Dendritic cell treated with granulocyte-macrophage colony-stimulating factor and Interleukin-4, amounts not matched to agents 40 ng/mL and 50 ng/mL, for 4 days (primary cell): ENCODE results near the gene NPY5R.

Experiments
- H3K27ac Mint-ChIP-seq: one replicate; pipeline ENCODE4 v1.8.0; 2022; ENCODE audit warnings: mild to moderate bottlenecking, mixed read lengths
- H3K27me3 Mint-ChIP-seq: one replicate; pipeline ENCODE4 v1.8.0; 2022; ENCODE audit warnings: mild to moderate bottlenecking, mixed read lengths
- H3K36me3 Mint-ChIP-seq: one replicate; pipeline ENCODE4 v1.8.0; 2022; ENCODE audit warnings: low read depth, mixed read lengths
- H3K4me1 Mint-ChIP-seq: one replicate; pipeline ENCODE4 v1.8.0; 2022; ENCODE audit warnings: low read depth, mixed read lengths
- H3K4me3 Mint-ChIP-seq: one replicate; pipeline ENCODE4 v1.8.0; 2022; ENCODE audit warnings: mild to moderate bottlenecking, moderate library complexity, mixed read lengths
- H3K9me3 Mint-ChIP-seq: one replicate; pipeline ENCODE4 v1.8.0; 2022; ENCODE audit warnings: mixed read lengths
- intact Hi-C: fragments of 100-400 bp; cut with micrococcal nuclease; formaldehyde crosslinking; loops from one replicate; pipeline ENCODE4 v1.15.0; 2022

Gene NPY5R

DNA sequence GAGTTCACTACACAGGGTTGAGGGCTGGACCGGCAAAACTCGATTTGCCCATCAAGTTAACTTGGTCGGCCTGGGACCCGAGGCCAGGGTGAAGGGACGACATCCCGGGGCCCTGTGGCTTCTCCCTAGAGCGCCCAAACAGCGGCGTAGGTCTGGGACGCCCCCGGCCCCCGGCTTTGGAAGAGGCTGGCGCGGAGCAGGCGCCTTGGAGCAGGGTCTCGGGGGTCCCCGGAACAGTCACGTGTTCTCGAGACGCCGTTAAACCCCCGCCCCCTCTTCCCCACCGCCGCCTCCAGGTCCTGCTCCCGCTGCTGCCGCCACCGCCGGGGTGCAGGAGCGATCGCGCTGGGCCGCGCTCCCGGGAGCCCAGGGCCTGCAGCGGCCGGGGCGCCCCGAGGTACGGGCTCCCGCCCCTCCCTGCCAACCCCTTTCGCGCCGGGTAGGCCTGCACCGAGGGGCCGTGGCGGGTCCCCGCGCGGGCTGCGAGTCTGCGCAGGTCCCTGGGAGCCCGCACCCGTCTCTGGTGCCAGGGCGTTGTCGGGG, at the start of gene NPY5R:
Gene NPY5R (plus strand): TSS at position 289 of the 543 bp plus-strand sequence. CDS start 6,382 bp downstream, outside the sequence.
- Mint-ChIP-seq H3K27me3 (peaks cover 37% of the 10 kb centered on the region), H3K36me3 (no peaks in the 10 kb centered on the region), H3K9me3 (no peaks in the 10 kb centered on the region), H3K4me3 (no peak within 1 kb of the TSS), H3K4me1 (no peaks in the 10 kb centered on the region), H3K27ac (no peak within 1 kb of the TSS)
- intact Hi-C loops = no loop called here

GRCh38 chr4:163295138-163295537, 48.6 kb upstream of the NPY5R start:
- Mint-ChIP-seq H3K4me1 (no peaks in the 10 kb centered on the region), H3K4me3 (no peak overlapping the region), H3K27ac (no peak overlapping the region), H3K36me3 (no peaks in the 10 kb centered on the region), H3K9me3 (no peaks in the 10 kb centered on the region), H3K27me3 (no peaks in the 10 kb centered on the region)
- intact Hi-C loops = no loop called here

GRCh38 chr4:163300445-163300844, 43.2 kb upstream of the NPY5R start:
- H3K27ac Mint-ChIP-seq = no peak overlapping the region
- H3K4me1 Mint-ChIP-seq = no peaks in the 10 kb centered on the region
- no peaks in the 10 kb centered on the region for H3K36me3 Mint-ChIP-seq
- H3K27me3 Mint-ChIP-seq = no peaks in the 10 kb centered on the region
- no peaks in the 10 kb centered on the region for H3K9me3 Mint-ChIP-seq
- H3K4me3 Mint-ChIP-seq = no peak overlapping the region
- intact Hi-C loops = no loop called here

DNA sequence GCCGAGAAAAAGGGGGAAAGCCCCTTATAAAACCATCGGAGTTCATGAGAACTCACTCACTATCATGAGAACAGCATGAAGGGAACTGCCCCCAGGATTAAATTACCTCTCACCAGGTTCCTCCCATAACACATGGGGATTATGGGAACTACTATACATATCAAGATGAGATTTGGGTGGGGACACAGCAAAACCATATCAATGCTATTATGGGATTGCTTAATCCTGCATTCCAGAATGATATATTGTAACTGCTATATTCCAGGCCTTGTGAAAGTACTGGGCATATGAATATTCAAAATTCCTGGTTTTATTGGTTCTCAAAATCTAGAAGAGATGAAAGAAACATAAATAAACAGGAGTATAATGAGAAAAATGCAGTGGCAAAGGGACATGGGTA, 40.6 kb upstream of the NPY5R start:
- intact Hi-C loops = no loop called here
- no peaks in the 10 kb centered on the region for H3K36me3 Mint-ChIP-seq
- H3K27ac Mint-ChIP-seq = no peak overlapping the region
- H3K4me1 Mint-ChIP-seq = no peaks in the 10 kb centered on the region
- no peaks in the 10 kb centered on the region for H3K9me3 Mint-ChIP-seq
- no peaks in the 10 kb centered on the region for H3K27me3 Mint-ChIP-seq
- no peak overlapping the region for H3K4me3 Mint-ChIP-seq

- no peaks in the 10 kb centered on the region for H3K9me3 Mint-ChIP-seq
- no peaks in the 10 kb centered on the region for H3K27me3 Mint-ChIP-seq
- no peak overlapping the region for H3K27ac Mint-ChIP-seq
- H3K4me3 Mint-ChIP-seq = no peak overlapping the region
- no peaks in the 10 kb centered on the region for H3K4me1 Mint-ChIP-seq
- no peaks in the 10 kb centered on the region for H3K36me3 Mint-ChIP-seq
- intact Hi-C loops = no loop called here
These were observed 34.2 kb upstream of the NPY5R start for GRCh38 chr4:163309466-163309865.

DNA sequence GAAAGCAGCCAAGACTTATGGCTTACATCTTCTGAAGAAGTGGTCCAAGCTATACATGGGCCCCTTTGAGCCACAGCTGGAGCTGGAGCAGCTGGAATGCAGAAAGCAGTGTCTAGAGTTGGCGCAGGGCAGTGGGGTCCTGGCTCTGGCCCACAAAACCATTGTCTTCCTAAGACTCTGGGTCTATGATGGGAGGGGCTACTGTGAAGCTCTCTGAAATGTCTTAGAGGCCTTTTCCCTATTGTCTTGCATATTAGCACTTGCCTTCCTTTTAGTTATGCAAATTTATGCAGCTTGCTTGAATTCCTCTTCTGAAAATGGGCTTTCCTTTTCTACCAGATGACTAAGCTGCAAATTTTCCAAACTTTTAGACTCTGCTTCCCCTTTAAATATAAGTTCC, 26.6 kb upstream of the NPY5R start:
- H3K4me1 Mint-ChIP-seq = no peaks in the 10 kb centered on the region
- H3K9me3 Mint-ChIP-seq = peaks cover 24% of the 10 kb centered on the region
- H3K36me3 Mint-ChIP-seq = no peaks in the 10 kb centered on the region
- no peaks in the 10 kb centered on the region for H3K27me3 Mint-ChIP-seq
- intact Hi-C loops = no loop called here
- no peak overlapping the region for H3K4me3 Mint-ChIP-seq
- no peak overlapping the region for H3K27ac Mint-ChIP-seq

- H3K27ac Mint-ChIP-seq = no peak overlapping the region
- H3K9me3 Mint-ChIP-seq = no peaks in the 10 kb centered on the region
- peaks cover 47% of the 10 kb centered on the region for H3K27me3 Mint-ChIP-seq
- intact Hi-C loops = no loop called here
- no peaks in the 10 kb centered on the region for H3K36me3 Mint-ChIP-seq
- peaks cover 9% of the 10 kb centered on the region for H3K4me1 Mint-ChIP-seq
- no peak overlapping the region for H3K4me3 Mint-ChIP-seq
These were observed 12.6 kb upstream of the NPY5R start for GRCh38 chr4:163330916-163331628.

GRCh38 chr4:163331629-163332376, 11.9 kb upstream of the NPY5R start:
- Mint-ChIP-seq H3K27me3 (peaks cover 51% of the 10 kb centered on the region), H3K4me3 (no peak overlapping the region), H3K27ac (no peak overlapping the region), H3K36me3 (no peaks in the 10 kb centered on the region), H3K4me1 (peaks cover 9% of the 10 kb centered on the region), H3K9me3 (no peaks in the 10 kb centered on the region)
- intact Hi-C loops = no loop called here

DNA sequence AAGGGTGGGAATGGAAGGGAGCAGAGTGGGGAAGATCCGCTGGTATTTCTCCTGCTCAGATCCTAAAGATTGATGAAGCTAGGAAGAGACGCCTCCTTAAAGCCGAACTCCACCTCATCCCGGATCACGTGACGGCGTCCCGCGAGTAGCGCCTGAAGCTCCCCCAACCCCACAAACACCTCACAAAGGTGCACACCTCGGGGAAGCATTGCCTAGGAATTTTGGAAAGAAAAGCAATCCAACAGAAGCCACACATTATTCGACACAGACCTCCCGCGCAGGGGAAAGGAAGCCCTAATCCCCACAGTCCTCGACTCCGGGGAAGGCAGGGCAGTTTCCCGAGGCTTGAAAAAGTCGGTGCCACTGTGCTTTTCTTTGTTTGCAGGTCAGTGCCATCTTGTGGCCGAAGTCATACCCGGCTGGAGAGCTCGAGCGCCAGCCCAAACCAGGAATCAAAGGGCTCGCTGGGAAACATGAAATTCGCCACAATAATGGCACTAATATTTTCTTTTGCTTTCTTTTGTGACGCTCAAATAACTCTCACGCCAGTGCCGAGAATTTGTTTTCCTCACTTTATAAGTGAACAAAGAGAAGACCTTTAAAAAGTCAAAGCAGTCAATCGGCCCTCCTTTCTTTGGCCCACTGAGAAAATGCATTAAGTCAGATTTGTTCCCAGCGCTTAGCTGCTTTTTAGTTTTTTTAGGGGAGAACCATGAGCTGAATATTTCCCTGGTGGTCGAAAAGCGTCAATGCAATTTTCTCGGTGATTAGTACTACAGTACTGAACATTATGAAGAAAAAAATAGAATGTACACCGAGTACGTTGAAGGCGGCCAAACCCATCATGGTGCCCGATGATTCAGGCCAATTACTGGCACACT, 10.9 kb upstream of the NPY5R start, which contains the start of gene NPY1R:
Gene NPY1R (minus strand): TSS at position 71 of the 881 bp plus-strand sequence. CDS start 6,042 bp downstream, outside the sequence.
- no peaks in the 10 kb centered on the region for H3K9me3 Mint-ChIP-seq
- intact Hi-C loops = no loop called here
- H3K4me3 Mint-ChIP-seq = peak within 1 kb of the TSS; percentile 66
- H3K4me1 Mint-ChIP-seq = peaks cover 9% of the 10 kb centered on the region
- H3K27me3 Mint-ChIP-seq = peaks cover 53% of the 10 kb centered on the region
- no peaks in the 10 kb centered on the region for H3K36me3 Mint-ChIP-seq
- H3K27ac Mint-ChIP-seq = no peak within 1 kb of the TSS

DNA sequence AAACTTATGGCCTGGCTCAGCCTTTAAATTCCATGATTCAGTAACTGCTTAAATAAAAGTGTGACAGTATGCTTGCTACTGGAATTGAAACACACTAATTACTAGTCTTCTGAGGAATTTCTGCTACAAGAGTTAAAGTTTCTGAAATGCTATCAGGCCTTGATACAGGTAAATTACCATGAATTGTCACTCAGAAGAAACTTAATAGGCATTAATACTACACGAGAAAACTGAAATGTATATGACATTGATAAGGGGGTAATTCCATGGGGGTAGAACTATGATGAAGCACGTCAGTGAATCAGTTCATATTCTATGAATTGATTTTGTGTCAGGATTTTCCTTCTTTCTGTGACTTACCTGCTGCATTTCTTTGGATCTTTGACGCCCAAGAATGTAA, 8.3 kb upstream of the NPY5R start:
- Mint-ChIP-seq H3K4me3 (no peak overlapping the region), H3K36me3 (no peaks in the 10 kb centered on the region), H3K27ac (no peak overlapping the region), H3K27me3 (peaks cover 50% of the 10 kb centered on the region), H3K4me1 (peaks cover 9% of the 10 kb centered on the region), H3K9me3 (no peaks in the 10 kb centered on the region)
- intact Hi-C loops = no loop called here

- no peak overlapping the region for H3K4me3 Mint-ChIP-seq
- H3K4me1 Mint-ChIP-seq = no peaks in the 10 kb centered on the region
- H3K9me3 Mint-ChIP-seq = no peaks in the 10 kb centered on the region
- H3K27me3 Mint-ChIP-seq = peaks cover 35% of the 10 kb centered on the region
- intact Hi-C loops = no loop called here
- H3K27ac Mint-ChIP-seq = no peak overlapping the region
- H3K36me3 Mint-ChIP-seq = no peaks in the 10 kb centered on the region
These were observed 744 bp downstream of the NPY5R start for GRCh38 chr4:163344147-163345125.

- intact Hi-C loops = no loop called here
- Mint-ChIP-seq H3K4me3 (no peak overlapping the region), H3K4me1 (no peaks in the 10 kb centered on the region), H3K27me3 (peaks cover 8% of the 10 kb centered on the region), H3K27ac (no peak overlapping the region), H3K9me3 (no peaks in the 10 kb centered on the region), H3K36me3 (no peaks in the 10 kb centered on the region)
These were observed 7.0 kb downstream of the NPY5R start for GRCh38 chr4:163350672-163351071.

DNA sequence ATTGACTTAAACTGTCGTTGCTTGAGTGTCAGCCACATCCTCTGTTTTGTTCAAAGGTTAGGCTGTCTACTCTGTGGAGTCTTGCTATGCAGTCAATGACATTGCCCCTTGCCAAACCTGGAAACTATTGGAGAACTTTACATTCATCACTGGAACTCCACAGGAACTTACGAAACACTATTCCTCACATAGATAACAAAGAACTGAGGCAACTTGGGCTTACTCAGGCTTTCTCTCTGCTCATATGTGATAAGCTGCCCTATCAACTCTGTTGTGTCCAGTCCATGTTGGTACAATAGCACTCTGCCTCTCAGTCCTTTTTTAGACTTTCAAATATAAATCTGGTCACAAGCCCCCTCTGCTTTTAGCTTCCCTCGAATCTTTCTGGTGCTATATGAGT, 9.4 kb downstream of the NPY5R start:
- Mint-ChIP-seq H3K9me3 (no peaks in the 10 kb centered on the region), H3K36me3 (no peaks in the 10 kb centered on the region), H3K27ac (no peak overlapping the region), H3K27me3 (peaks cover 2% of the 10 kb centered on the region), H3K4me3 (no peak overlapping the region), H3K4me1 (no peaks in the 10 kb centered on the region)
- intact Hi-C loops = no loop called here
